Type B pancreatic cell (in vitro differentiated cells): ENCODE data around the gene FAM131B. TPM values are rescaled to one million over a fixed set of nuclear protein-coding genes. Genes with fewer than 3 reads are reported as not detected.

Experiments used
- DNase-seq: peaks from one replicate; pipeline ENCODE4 v3.0.0; 2021; ENCODE audit warnings: mixed read lengths; ENCODE audit not compliant: unreplicated experiment; ENCODE audit errors: extremely low spot score
- H3K27ac Mint-ChIP-seq: 2 replicates; pipeline ENCODE4 v1.8.0; 2021; ENCODE audit warnings: mild to moderate bottlenecking, mixed read lengths
- H3K27me3 Mint-ChIP-seq: 2 replicates; pipeline ENCODE4 v1.8.0; 2021; ENCODE audit warnings: mixed read lengths
- H3K36me3 Mint-ChIP-seq: 2 replicates; pipeline ENCODE4 v1.8.0; 2021; ENCODE audit warnings: mixed read lengths
- H3K4me1 Mint-ChIP-seq: one replicate; pipeline ENCODE4 v1.8.0; 2021; ENCODE audit warnings: mixed read lengths; ENCODE audit not compliant: unreplicated experiment
- H3K4me3 Mint-ChIP-seq: 2 replicates; pipeline ENCODE4 v1.8.0; 2021; ENCODE audit warnings: mild to moderate bottlenecking, mixed read lengths
- H3K9me3 Mint-ChIP-seq: 2 replicates; pipeline ENCODE4 v1.8.0; 2021; ENCODE audit warnings: mixed read lengths
- total RNA-seq: library from RNA; stranded (reverse); gene quantifications from 2 replicates; pipeline ENCODE4 v1.2.1, GENCODE V29; 2021; ENCODE audit warnings: low replicate concordance
- TF ChIP-seq, protein P1 (sequence below): fragments of 200-600 bp; sonication (generic); conservative IDR thresholded peaks from 2 replicates; pipeline ENCODE4 v1.5.0; 2021; ENCODE audit warnings: antibody characterized with exemption, mild to moderate bottlenecking

Gene FAM131B
- total RNA-seq, 1 donor from 2014 or later: 6.5 TPM

DNA sequence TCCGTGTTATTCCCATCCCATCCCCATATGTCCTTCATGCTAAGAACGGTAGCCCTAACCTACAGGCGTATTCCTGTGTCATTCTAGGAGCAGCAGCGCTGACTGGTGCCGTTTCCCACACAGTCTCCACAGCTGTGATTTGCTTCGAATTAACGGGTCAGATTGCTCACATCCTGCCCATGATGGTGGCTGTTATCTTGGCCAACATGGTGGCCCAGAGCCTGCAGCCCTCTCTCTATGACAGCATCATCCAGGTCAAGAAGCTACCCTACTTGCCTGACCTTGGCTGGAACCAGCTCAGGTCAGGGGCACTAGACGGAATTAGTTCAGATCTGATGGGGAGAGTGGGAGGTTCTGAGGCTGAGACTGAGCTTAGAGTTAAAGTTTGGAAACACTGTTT lies 20.7 kb downstream of the FAM131B start:
- DNase-seq: no peak
- Mint-ChIP-seq H3K4me1 (peaks cover 5% of the 10 kb centered on the region), H3K27me3 (peaks cover 26% of the 10 kb centered on the region), H3K27ac (no peak overlapping the region), H3K36me3 (no peaks in the 10 kb centered on the region), H3K9me3 (no peaks in the 10 kb centered on the region), H3K4me3 (no peak overlapping the region)
- TF ChIP-seq, protein P1, sequence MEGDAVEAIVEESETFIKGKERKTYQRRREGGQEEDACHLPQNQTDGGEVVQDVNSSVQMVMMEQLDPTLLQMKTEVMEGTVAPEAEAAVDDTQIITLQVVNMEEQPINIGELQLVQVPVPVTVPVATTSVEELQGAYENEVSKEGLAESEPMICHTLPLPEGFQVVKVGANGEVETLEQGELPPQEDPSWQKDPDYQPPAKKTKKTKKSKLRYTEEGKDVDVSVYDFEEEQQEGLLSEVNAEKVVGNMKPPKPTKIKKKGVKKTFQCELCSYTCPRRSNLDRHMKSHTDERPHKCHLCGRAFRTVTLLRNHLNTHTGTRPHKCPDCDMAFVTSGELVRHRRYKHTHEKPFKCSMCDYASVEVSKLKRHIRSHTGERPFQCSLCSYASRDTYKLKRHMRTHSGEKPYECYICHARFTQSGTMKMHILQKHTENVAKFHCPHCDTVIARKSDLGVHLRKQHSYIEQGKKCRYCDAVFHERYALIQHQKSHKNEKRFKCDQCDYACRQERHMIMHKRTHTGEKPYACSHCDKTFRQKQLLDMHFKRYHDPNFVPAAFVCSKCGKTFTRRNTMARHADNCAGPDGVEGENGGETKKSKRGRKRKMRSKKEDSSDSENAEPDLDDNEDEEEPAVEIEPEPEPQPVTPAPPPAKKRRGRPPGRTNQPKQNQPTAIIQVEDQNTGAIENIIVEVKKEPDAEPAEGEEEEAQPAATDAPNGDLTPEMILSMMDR: no peak

DNA sequence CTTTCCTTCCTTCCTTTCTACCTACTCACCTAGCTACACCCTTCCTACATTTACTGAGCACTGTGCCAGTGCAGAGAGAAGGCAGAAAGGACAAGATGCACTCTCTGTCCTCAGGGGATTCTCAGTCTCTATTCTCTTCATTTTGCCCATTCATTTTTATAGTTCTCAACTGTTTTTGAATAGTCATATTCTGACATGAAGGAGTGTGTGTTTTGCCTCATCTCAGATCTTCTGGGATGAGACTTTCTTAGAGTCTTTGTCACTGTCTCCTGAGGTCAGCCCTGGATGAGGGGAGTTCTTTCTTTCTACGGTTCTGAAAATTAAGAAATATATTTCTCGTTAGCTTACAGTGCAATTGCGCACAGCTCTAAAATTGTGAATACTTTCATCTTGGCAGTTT lies 25.3 kb downstream of the FAM131B start:
- no peak overlapping the region for H3K27ac Mint-ChIP-seq
- no peaks in the 10 kb centered on the region for H3K4me1 Mint-ChIP-seq
- H3K9me3 Mint-ChIP-seq: no peaks in the 10 kb centered on the region
- no peak for DNase-seq
- TF ChIP-seq, protein P1: no peak
- H3K36me3 Mint-ChIP-seq: no peaks in the 10 kb centered on the region
- peaks cover 12% of the 10 kb centered on the region for H3K27me3 Mint-ChIP-seq
- H3K4me3 Mint-ChIP-seq: no peak overlapping the region

DNA sequence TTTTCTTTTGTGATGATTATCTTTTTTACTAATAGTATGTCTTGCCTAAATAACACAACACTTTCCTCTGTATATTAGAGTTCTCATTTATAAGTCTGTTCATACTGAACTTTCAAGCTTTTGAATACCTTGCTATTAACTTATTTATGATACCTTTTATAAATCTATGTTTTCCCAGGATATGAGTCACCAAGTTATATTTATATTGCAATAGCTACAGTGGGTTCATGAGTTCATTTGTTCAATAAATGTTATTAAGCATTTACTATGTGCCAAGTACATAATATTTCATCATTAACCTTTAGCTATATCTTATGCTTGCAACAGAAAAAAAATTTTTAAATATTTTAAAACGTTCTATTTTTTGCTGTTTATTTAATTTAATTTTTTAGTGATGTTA lies 28.3 kb downstream of the FAM131B start:
- no peaks in the 10 kb centered on the region for H3K9me3 Mint-ChIP-seq
- TF ChIP-seq, protein P1: no peak
- H3K27ac Mint-ChIP-seq: no peak overlapping the region
- peaks cover 9% of the 10 kb centered on the region for H3K27me3 Mint-ChIP-seq
- no peak for DNase-seq
- H3K4me1 Mint-ChIP-seq: no peaks in the 10 kb centered on the region
- no peak overlapping the region for H3K4me3 Mint-ChIP-seq
- H3K36me3 Mint-ChIP-seq: no peaks in the 10 kb centered on the region

DNA sequence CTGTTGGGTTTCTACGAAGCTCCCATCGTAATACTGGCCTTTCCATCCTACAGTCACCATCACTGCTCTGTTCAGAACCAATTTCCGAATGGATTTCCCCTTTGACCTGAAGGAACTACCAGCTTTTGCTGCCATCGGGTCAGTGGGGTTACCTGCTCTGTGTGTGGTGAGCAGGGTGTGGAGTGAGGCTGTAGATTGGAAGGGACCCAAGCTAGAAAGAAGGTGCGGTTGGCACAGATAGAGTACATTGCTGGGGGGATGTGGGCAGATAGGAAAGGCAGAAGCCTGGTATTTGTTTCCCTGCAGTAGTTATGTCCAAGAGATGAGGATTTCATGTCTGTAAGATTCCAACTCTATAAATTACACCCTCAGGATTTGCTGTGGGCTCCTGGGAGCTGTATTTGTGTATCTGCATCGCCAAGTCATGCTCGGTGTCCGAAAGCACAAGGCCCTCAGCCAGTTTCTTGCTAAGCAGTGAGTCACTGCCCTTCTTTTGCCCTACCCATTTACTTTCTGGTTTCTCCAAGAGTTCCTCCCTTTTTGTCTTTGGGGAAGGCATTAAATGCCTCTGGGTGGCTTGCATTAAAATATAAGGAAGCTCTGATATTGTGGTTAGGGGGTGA lies 31.2 kb downstream of the FAM131B start:
- H3K4me3 Mint-ChIP-seq: no peak overlapping the region
- peaks cover 5% of the 10 kb centered on the region for H3K27me3 Mint-ChIP-seq
- no peak for DNase-seq
- TF ChIP-seq, protein P1: no peak
- H3K36me3 Mint-ChIP-seq: no peaks in the 10 kb centered on the region
- no peak overlapping the region for H3K27ac Mint-ChIP-seq
- H3K4me1 Mint-ChIP-seq: no peaks in the 10 kb centered on the region
- no peaks in the 10 kb centered on the region for H3K9me3 Mint-ChIP-seq

DNA sequence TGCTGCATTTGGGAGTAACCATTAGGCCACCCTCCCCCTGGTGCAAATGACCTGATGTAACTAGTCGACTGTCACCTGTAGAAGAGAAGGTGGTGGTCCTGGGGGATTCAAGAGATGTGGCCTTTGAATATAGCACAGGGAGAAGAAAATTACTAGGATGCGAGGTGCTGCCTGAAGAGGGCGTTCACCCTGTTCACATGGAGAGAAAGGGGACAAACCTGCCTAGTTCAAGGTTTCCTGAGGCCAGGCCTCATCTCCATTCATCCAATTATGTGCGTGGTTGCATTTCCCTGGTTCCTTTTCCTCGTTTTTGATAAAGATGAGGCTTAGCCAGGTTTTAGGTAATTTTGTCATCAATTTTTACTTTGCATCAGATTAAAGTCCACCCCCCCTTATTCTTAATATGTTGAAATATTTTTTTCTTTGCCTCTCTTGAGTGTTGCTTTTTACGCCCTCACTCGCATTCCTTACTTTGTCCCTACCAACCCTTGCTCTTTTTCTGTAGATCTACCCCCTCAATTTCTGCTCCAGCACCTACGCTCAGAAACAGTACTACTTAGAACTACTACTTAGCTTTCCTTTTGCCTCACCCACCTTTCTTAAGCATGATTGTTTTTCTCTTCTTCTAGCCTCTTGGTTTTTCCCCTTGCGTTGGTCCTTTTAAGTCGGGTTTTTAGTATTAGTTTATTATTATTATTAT lies 32.9 kb downstream of the FAM131B start:
- Mint-ChIP-seq H3K9me3 (no peaks in the 10 kb centered on the region), H3K27ac (no peak overlapping the region), H3K27me3 (no peaks in the 10 kb centered on the region), H3K36me3 (no peaks in the 10 kb centered on the region), H3K4me1 (peaks cover 8% of the 10 kb centered on the region), H3K4me3 (no peak overlapping the region)
- TF ChIP-seq, protein P1: no peak
- DNase-seq: no peak
